Body of pancreas (tissue), 4 donors: ENCODE measurements around the gene TRERF1. TPM values are rescaled to one million over a fixed set of nuclear protein-coding genes. Genes with fewer than 3 reads are reported as not detected.
A peak's percentile ranks its signal among the peaks of the same experiment; 100 is the strongest.
"Not testable (repeated sequence)": the region's sequence is repeated elsewhere in the genome, so short reads cannot be mapped to it uniquely, and the experiment has no call there.

Experiments used
- ATAC-seq: fragments of 150-250 bp; one replicate; pipeline ENCODE4 v1.9.1; 2016
- DNase-seq, 4 donors: peaks; one replicate each; pipeline ENCODE4 v3.0.0-alpha.2; 2019
- H3K27ac ChIP-seq, 4 donors: fragments of 200-600 bp; sonication (generic); 1 replicate in 3 of 4; 2 replicates in 1 of 4; pipeline versions ENCODE4 v1.5.1 to v1.6.1; 2016 to 2019; ENCODE audit warnings: mild to moderate bottlenecking in 1 of 4, mixed read lengths in 1 of 4, moderate library complexity in 1 of 4
- H3K27me3 ChIP-seq, 2 donors: fragments of 200-600 bp; sonication (generic); one replicate each; pipeline ENCODE4 v1.6.0; 2016; ENCODE audit warnings: mild to moderate bottlenecking in 1 of 2
- H3K36me3 ChIP-seq, 2 donors: fragments of 200-600 bp; sonication (generic); replicated peaks in 1 of 2; 2 replicates each; pipeline ENCODE4 v1.5.1; 2016; ENCODE audit warnings: low read depth in 2 of 2; ENCODE audit not compliant: insufficient read depth in 1 of 2
- H3K4me1 ChIP-seq: fragments of 200-600 bp; sonication (generic); one replicate; pipeline ENCODE4 v1.6.0; 2016
- H3K4me3 ChIP-seq, 2 donors: fragments of 200-600 bp; sonication (generic); 1 replicate in 1 of 2; 2 replicates in 1 of 2; pipeline ENCODE4 v1.5.1; 2016 to 2019
- H3K9me3 ChIP-seq, 3 donors: fragments of 200-600 bp; sonication (generic); 1 replicate in 2 of 3; 2 replicates in 1 of 3; pipeline ENCODE4 v1.5.1; 2016
- CTCF ChIP-seq, 7 experiments: fragments of 450-650 bp in 4 of 7; fragments of 200-600 bp in 3 of 7; sonication (generic) in 3 of 7; IDR thresholded peaks; one replicate each; pipeline ENCODE4 v1.5.1; 2016 to 2019; ENCODE audit warnings: antibody characterized with exemption in 7 of 7
- POLR2A ChIP-seq, 3 donors: fragments of 450-650 bp; IDR thresholded peaks; one replicate each; pipeline ENCODE4 v1.6.1; 2016; ENCODE audit warnings: antibody characterized with exemption in 3 of 3, mild to moderate bottlenecking in 2 of 3
- WGBS, 2 donors: methylation state at CpG; one replicate each; pipeline ENCODE4 v1.1.5; 2017; 5-methylcytosine and 5-hydroxymethylcytosine counted together
- intact Hi-C: fragments of 100-400 bp; cut with DNase I; formaldehyde crosslinking; loops from one replicate; pipeline ENCODE4 v1.15.1; 2023
- total RNA-seq, 2 donors: library from RNA; depleted of rRNA; stranded (reverse); fragments of >200 nt; gene quantifications; one replicate each; pipeline ENCODE4 v1.1.0, GENCODE V29; 2016

Gene TRERF1
- total RNA-seq, 2 donors from 2014 or later: 2.3 to 3.4 TPM

GRCh38 chr6:42446996-42447395, 4.7 kb downstream of the TRERF1 start:
- no peak for TF ChIP-seq CTCF (IDR thresholded peaks at IDR 0.05)
- no peak for TF ChIP-seq POLR2A (IDR thresholded peaks at IDR 0.05)
- no peak for DNase-seq
- WGBS, 2 donors: 68 to 86% methylated on average over 3 of the region's 3 CpGs
- H3K4me3 ChIP-seq: no peak overlapping the region
- no peaks in the 10 kb centered on the region for H3K36me3 ChIP-seq
- H3K9me3 ChIP-seq: no peaks in the 10 kb centered on the region
- H3K27ac ChIP-seq: no peak overlapping the region
- peaks cover 15% of the 10 kb centered on the region for H3K4me1 ChIP-seq
- no peaks in the 10 kb centered on the region for H3K27me3 ChIP-seq
- no peak for ATAC-seq
- intact Hi-C loops: no loop called here

- no peak overlapping the region for H3K4me3 ChIP-seq
- H3K4me1 ChIP-seq: peaks cover 19% of the 10 kb centered on the region
- no peak overlapping the region for H3K27ac ChIP-seq
- no peaks in the 10 kb centered on the region for H3K9me3 ChIP-seq
- no peaks in the 10 kb centered on the region for H3K36me3 ChIP-seq
- no peaks in the 10 kb centered on the region for H3K27me3 ChIP-seq
- intact Hi-C loops: no loop called here
- DNase-seq (no peak), ATAC-seq (no peak)
- 86 to 94% methylated on average over 5 of the region's 5 CpGs for WGBS, 2 donors
- TF ChIP-seq CTCF (IDR thresholded peaks at IDR 0.05): no peak
- TF ChIP-seq POLR2A (IDR thresholded peaks at IDR 0.05): no peak
These were observed 5.4 kb downstream of the TRERF1 start for GRCh38 chr6:42446370-42446769.

GRCh38 chr6:42445955-42446354, 5.8 kb downstream of the TRERF1 start:
- WGBS, 2 donors: 88 to 90% methylated on average over 7 of the region's 7 CpGs
- H3K27me3 ChIP-seq, intact Hi-C loops, ATAC-seq, H3K4me3 ChIP-seq, H3K36me3 ChIP-seq, DNase-seq, H3K27ac ChIP-seq, H3K9me3 ChIP-seq: not testable (repeated sequence)
- H3K4me1 ChIP-seq: peaks cover 23% of the 10 kb centered on the region

- WGBS, 2 donors: 61 to 65% methylated on average over 11 of the region's 11 CpGs
- Histone ChIP-seq H3K36me3 (no peaks in the 10 kb centered on the region), H3K27me3 (no peaks in the 10 kb centered on the region), H3K9me3 (no peaks in the 10 kb centered on the region), H3K27ac (no peak overlapping the region), H3K4me1 (peaks cover 20% of the 10 kb centered on the region), H3K4me3 (no peak overlapping the region)
- TF ChIP-seq POLR2A (IDR thresholded peaks at IDR 0.05): no peak
- no peak for TF ChIP-seq CTCF (IDR thresholded peaks at IDR 0.05)
- intact Hi-C loops: no loop called here
- ATAC-seq (no peak), DNase-seq (no peak)
These were observed 8.2 kb downstream of the TRERF1 start for GRCh38 chr6:42443312-42444060.

GRCh38 chr6:42441697-42442081, 10.0 kb downstream of the TRERF1 start:
- H3K9me3 ChIP-seq: no peaks in the 10 kb centered on the region
- no peak overlapping the region for H3K4me3 ChIP-seq
- H3K27ac ChIP-seq: peak overlapping the region in 3 of 4 donors; percentile 21 to 60 (median 43)
- DNase-seq (no peak), ATAC-seq (no peak)
- WGBS, 2 donors: 75 to 83% methylated on average over 5 of the region's 5 CpGs
- no peaks in the 10 kb centered on the region for H3K36me3 ChIP-seq
- intact Hi-C loops: no loop called here
- peaks cover 20% of the 10 kb centered on the region for H3K4me1 ChIP-seq
- H3K27me3 ChIP-seq: no peaks in the 10 kb centered on the region
- no peak for TF ChIP-seq POLR2A (IDR thresholded peaks at IDR 0.05)
- TF ChIP-seq CTCF (IDR thresholded peaks at IDR 0.05): no peak
